ENCODE measurements around the gene OR8B4.

GRCh38 chr11:124376280-124376679 is 48.4 kb downstream of the OR8B4 start:
- TF ChIP-seq, protein P1, sequence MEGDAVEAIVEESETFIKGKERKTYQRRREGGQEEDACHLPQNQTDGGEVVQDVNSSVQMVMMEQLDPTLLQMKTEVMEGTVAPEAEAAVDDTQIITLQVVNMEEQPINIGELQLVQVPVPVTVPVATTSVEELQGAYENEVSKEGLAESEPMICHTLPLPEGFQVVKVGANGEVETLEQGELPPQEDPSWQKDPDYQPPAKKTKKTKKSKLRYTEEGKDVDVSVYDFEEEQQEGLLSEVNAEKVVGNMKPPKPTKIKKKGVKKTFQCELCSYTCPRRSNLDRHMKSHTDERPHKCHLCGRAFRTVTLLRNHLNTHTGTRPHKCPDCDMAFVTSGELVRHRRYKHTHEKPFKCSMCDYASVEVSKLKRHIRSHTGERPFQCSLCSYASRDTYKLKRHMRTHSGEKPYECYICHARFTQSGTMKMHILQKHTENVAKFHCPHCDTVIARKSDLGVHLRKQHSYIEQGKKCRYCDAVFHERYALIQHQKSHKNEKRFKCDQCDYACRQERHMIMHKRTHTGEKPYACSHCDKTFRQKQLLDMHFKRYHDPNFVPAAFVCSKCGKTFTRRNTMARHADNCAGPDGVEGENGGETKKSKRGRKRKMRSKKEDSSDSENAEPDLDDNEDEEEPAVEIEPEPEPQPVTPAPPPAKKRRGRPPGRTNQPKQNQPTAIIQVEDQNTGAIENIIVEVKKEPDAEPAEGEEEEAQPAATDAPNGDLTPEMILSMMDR (IDR thresholded peaks at IDR 0.05) = no peak
- no peak for TF ChIP-seq POLR2AphosphoS5 (IDR thresholded peaks at IDR 0.05)
